Upper lobe of left lung (tissue), 6 donors: ENCODE measurements around the gene RHAG. TPM values are rescaled to one million over a fixed set of nuclear protein-coding genes. Genes with fewer than 3 reads are reported as not detected.

ENCODE experiments used
- ATAC-seq, 2 donors: fragments of 200-7000 bp; cut with Tn5 transposase; one replicate each; pipeline ENCODE4 v1.9.1; 2022; ENCODE audit warnings: mild to moderate bottlenecking in 2 of 2, moderate library complexity in 2 of 2; ENCODE audit not compliant: low FRiP score in 2 of 2
- DNase-seq, 2 donors: peaks; one replicate each; pipeline ENCODE4 v3.0.0-alpha.2; 2019 to 2020
- H3K27ac ChIP-seq, 4 donors: fragments of 200-600 bp; sonication (generic); one replicate each; pipeline ENCODE4 v1.5.1; 2016 to 2019
- H3K27me3 ChIP-seq, 4 donors: fragments of 200-600 bp; sonication (generic); one replicate each; pipeline ENCODE4 v1.5.1; 2017 to 2019
- H3K36me3 ChIP-seq, 4 donors: fragments of 200-600 bp; sonication (generic); one replicate each; pipeline ENCODE4 v1.5.1; 2016 to 2019
- H3K4me1 ChIP-seq, 4 donors: fragments of 200-600 bp; sonication (generic); one replicate each; pipeline ENCODE4 v1.5.1; 2018 to 2019
- H3K4me3 ChIP-seq, 4 donors: fragments of 200-600 bp; sonication (generic); one replicate each; pipeline ENCODE4 v1.5.1; 2017 to 2019; ENCODE audit warnings: mild to moderate bottlenecking in 2 of 4, moderate library complexity in 1 of 4
- H3K9me3 ChIP-seq, 4 donors: fragments of 200-600 bp; sonication (generic); one replicate each; pipeline ENCODE4 v1.5.1; 2018 to 2019
- EP300 ChIP-seq, 4 donors: sonication (generic); formaldehyde crosslinking; IDR thresholded peaks; one replicate each; pipeline ENCODE4 v1.5.1; 2017; ENCODE audit warnings: antibody characterized with exemption in 4 of 4, control low read depth in 2 of 4
- POLR2A ChIP-seq, 4 donors: fragments of 450-650 bp; IDR thresholded peaks; one replicate each; pipeline ENCODE4 v1.5.1; 2016 to 2017; ENCODE audit warnings: antibody characterized with exemption in 4 of 4, mild to moderate bottlenecking in 2 of 4
- POLR2AphosphoS5 ChIP-seq, 2 donors: sonication (generic); formaldehyde crosslinking; IDR thresholded peaks; one replicate each; pipeline ENCODE4 v1.5.1; 2017; ENCODE audit warnings: antibody characterized with exemption in 2 of 2
- WGBS, 2 donors: methylation state at CpG; one replicate each; pipeline ENCODE4 v1.1.5; 2017 to 2018; 5-methylcytosine and 5-hydroxymethylcytosine counted together
- total RNA-seq, 6 donors: library from RNA; depleted of rRNA in 4 of 6; stranded (reverse); fragments of >200 nt in 4 of 6; gene quantifications; one replicate each; pipeline versions ENCODE4 v1.1.0 to v1.2.1, GENCODE V29; 2016 to 2021
- TF ChIP-seq, protein P1 (sequence below), 6 experiments: fragments of 450-650 bp in 4 of 6; fragments of 200-600 bp in 2 of 6; sonication (generic) in 2 of 6; IDR thresholded peaks; one replicate each; pipeline ENCODE4 v1.5.1; 2016 to 2019; ENCODE audit warnings: antibody characterized with exemption in 6 of 6
- donor health status: DM: no; HTN: no; CAD: no; lungs with moderate emphysema.
- donor health status: DM: no; HTN: yes; CAD: no; lungs with severe emphysema.

The RHAG gene
- total RNA-seq, 6 donors from 2014 or later, result 0.46 to 0.81 (median 0.61) TPM; not detected in 3

DNA sequence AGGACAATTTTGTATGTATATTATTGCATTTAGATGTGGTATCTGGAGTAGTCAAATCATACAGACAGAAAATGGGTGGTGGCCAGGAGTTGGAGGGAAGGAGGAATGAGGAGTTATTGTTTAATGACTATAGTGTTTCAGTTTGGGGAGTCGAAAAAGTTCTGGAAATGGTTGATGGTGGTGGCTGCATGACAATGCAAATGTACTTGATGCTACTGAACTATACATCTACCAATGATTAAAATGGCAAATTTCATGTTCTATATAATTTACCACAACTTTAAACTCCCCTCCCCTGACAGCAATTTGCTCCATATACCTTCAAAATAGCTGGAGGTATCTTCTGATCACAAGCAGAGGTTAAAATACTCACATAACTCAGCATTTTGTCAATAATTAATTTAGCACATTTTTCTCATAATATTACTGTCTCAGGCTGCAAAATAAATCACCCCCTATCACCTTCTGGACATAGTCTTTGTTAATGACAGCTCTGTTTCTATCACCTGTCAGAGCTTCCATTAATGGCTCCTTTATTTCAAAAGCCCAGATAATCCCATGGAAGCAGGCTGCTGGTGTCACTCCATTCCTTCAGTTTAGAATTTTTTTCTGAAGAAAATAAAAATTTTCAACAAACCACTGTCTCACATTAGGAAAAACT lies 25.7 kb upstream of the RHAG start:
- no peak overlapping the region for H3K27ac ChIP-seq
- no peaks in the 10 kb centered on the region for H3K9me3 ChIP-seq
- no peaks in the 10 kb centered on the region for H3K4me1 ChIP-seq
- H3K36me3 ChIP-seq, result no peaks in the 10 kb centered on the region
- 68 to 78% methylated on average over 1 of the region's 1 CpG for WGBS, 2 donors
- DNase-seq, result no peak
- ATAC-seq, result no peak
- TF ChIP-seq POLR2AphosphoS5 (IDR thresholded peaks at IDR 0.05) (no peak), POLR2A (IDR thresholded peaks at IDR 0.05) (no peak), EP300 (IDR thresholded peaks at IDR 0.05) (no peak)
- TF ChIP-seq, protein P1, sequence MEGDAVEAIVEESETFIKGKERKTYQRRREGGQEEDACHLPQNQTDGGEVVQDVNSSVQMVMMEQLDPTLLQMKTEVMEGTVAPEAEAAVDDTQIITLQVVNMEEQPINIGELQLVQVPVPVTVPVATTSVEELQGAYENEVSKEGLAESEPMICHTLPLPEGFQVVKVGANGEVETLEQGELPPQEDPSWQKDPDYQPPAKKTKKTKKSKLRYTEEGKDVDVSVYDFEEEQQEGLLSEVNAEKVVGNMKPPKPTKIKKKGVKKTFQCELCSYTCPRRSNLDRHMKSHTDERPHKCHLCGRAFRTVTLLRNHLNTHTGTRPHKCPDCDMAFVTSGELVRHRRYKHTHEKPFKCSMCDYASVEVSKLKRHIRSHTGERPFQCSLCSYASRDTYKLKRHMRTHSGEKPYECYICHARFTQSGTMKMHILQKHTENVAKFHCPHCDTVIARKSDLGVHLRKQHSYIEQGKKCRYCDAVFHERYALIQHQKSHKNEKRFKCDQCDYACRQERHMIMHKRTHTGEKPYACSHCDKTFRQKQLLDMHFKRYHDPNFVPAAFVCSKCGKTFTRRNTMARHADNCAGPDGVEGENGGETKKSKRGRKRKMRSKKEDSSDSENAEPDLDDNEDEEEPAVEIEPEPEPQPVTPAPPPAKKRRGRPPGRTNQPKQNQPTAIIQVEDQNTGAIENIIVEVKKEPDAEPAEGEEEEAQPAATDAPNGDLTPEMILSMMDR (IDR thresholded peaks at IDR 0.05), result no peak
- no peak overlapping the region for H3K4me3 ChIP-seq
- H3K27me3 ChIP-seq, result no peaks in the 10 kb centered on the region

- H3K36me3 ChIP-seq, result no peaks in the 10 kb centered on the region
- no peaks in the 10 kb centered on the region for H3K27me3 ChIP-seq
- no peaks in the 10 kb centered on the region for H3K9me3 ChIP-seq
- no peak overlapping the region for H3K4me3 ChIP-seq
- TF ChIP-seq, protein P1 (IDR thresholded peaks at IDR 0.05), result no peak
- TF ChIP-seq POLR2A (IDR thresholded peaks at IDR 0.05) (no peak), POLR2AphosphoS5 (IDR thresholded peaks at IDR 0.05) (no peak), EP300 (IDR thresholded peaks at IDR 0.05) (no peak)
- H3K27ac ChIP-seq, result no peak overlapping the region
- 97 to 100% methylated on average over 1 of the region's 1 CpG for WGBS, 2 donors
- DNase-seq, result no peak
- no peaks in the 10 kb centered on the region for H3K4me1 ChIP-seq
- no peak for ATAC-seq
Measured at GRCh38 chr6:49653942-49654341, 17.3 kb upstream of the RHAG start.

DNA sequence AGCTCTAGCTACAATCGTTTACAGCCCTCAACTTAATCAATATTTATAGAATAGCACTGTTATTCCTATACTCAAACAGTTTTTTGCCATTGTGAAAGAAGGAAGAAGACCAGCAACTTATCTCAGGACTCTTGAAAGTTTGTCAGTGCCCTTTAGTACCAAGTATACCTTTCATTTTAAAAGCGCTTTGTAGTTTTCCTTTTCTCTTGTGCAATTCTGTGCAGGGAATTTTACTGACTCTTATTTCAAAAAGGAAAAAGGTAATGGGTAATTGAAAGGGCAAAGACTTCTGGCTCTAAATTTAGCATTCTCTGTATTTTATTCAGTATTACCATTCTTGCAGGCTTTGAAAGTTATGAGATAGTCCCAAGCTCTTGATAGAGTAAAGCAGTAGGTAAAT lies 16.8 kb upstream of the RHAG start:
- ATAC-seq, result no peak
- Histone ChIP-seq H3K4me3 (no peak overlapping the region), H3K36me3 (no peaks in the 10 kb centered on the region)

GRCh38 chr6:49651239-49651638 lies 14.6 kb upstream of the RHAG start:
- H3K27ac ChIP-seq, result no peak overlapping the region
- TF ChIP-seq, protein P1 (IDR thresholded peaks at IDR 0.05), result no peak
- TF ChIP-seq POLR2AphosphoS5 (IDR thresholded peaks at IDR 0.05) (no peak), EP300 (IDR thresholded peaks at IDR 0.05) (no peak), POLR2A (IDR thresholded peaks at IDR 0.05) (no peak)
- H3K27me3 ChIP-seq, result no peaks in the 10 kb centered on the region
- WGBS, 2 donors, result 62 to 69% methylated on average over 2 of the region's 2 CpGs
- no peak overlapping the region for H3K4me3 ChIP-seq
- no peaks in the 10 kb centered on the region for H3K9me3 ChIP-seq
- ATAC-seq (no peak), DNase-seq (no peak)
- H3K4me1 ChIP-seq, result no peaks in the 10 kb centered on the region
- no peaks in the 10 kb centered on the region for H3K36me3 ChIP-seq

More for the DNA sequence above, 16.8 kb upstream of the RHAG start:
- Histone ChIP-seq H3K9me3 (no peaks in the 10 kb centered on the region), H3K27me3 (no peaks in the 10 kb centered on the region), H3K4me1 (no peaks in the 10 kb centered on the region), H3K27ac (no peak overlapping the region)
- no peak for DNase-seq
- TF ChIP-seq, protein P1 (IDR thresholded peaks at IDR 0.05), result no peak
- no peak for TF ChIP-seq POLR2AphosphoS5 (IDR thresholded peaks at IDR 0.05)
- no peak for TF ChIP-seq POLR2A (IDR thresholded peaks at IDR 0.05)
- TF ChIP-seq EP300 (IDR thresholded peaks at IDR 0.05), result no peak
- WGBS, 2 donors, result 78 to 79% methylated on average over 2 of the region's 2 CpGs

DNA sequence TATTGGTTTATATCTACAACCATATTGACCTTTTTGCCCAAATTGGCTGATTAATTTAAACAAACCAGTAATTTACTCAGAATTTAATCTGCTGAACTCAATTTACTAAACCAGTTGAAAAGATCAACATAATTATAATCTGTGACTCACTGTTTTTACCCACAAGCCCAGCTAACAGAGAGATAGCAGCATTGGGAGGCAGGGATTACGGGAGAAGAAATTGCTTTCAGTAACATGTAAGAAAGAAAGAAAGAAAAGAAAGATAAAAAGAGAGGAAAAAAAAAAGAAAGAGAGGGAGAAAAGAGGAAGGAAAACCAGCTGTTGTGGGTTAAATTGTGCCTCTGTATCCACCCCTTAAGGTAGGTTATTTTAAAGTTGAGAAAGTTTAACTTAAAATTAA lies 13.3 kb upstream of the RHAG start:
- WGBS, 2 donors, result 67 to 77% methylated on average over 1 of the region's 1 CpG
- Histone ChIP-seq H3K27me3 (no peaks in the 10 kb centered on the region), H3K4me1 (no peaks in the 10 kb centered on the region), H3K36me3 (no peaks in the 10 kb centered on the region), H3K27ac (no peak overlapping the region), H3K9me3 (no peaks in the 10 kb centered on the region), H3K4me3 (no peak overlapping the region)
- DNase-seq (no peak), ATAC-seq (no peak)
- TF ChIP-seq POLR2A (IDR thresholded peaks at IDR 0.05) (no peak), EP300 (IDR thresholded peaks at IDR 0.05) (no peak), POLR2AphosphoS5 (IDR thresholded peaks at IDR 0.05) (no peak)
- TF ChIP-seq, protein P1 (IDR thresholded peaks at IDR 0.05), result no peak
